Left ventricle myocardium inferior (tissue), 1 donor: ENCODE data around the gene CABP7. TPM values are rescaled to one million over a fixed set of nuclear protein-coding genes. Genes with fewer than 3 reads are reported as not detected.

Experiments used
- DNase-seq: peaks from one replicate; pipeline ENCODE4 v3.0.0-alpha.2; 2020
- H3K27ac ChIP-seq: fragments of 200-600 bp; replicated peaks from 2 replicates; pipeline ENCODE4 v1.8.0; 2021
- H3K27me3 ChIP-seq: fragments of 200-600 bp; 2 replicates; pipeline ENCODE4 v1.8.0; 2021; ENCODE audit warnings: low read depth
- H3K36me3 ChIP-seq: fragments of 200-600 bp; 2 replicates; pipeline ENCODE4 v1.8.0; 2021
- H3K4me1 ChIP-seq: fragments of 200-600 bp; 2 replicates; pipeline ENCODE4 v1.8.0; 2021
- H3K4me3 ChIP-seq: fragments of 200-600 bp; 2 replicates; pipeline ENCODE4 v1.8.0; 2021; ENCODE audit warnings: mild to moderate bottlenecking, moderate library complexity
- H3K9me3 ChIP-seq: fragments of 200-600 bp; replicated peaks from 2 replicates; pipeline ENCODE4 v1.8.0; 2021
- CTCF ChIP-seq: fragments of 200-600 bp; IDR thresholded peaks from 2 replicates; pipeline ENCODE4 v1.8.0; 2021; ENCODE audit warnings: antibody characterized with exemption, mild to moderate bottlenecking, borderline replicate concordance
- intact Hi-C: fragments of 100-400 bp; cut with micrococcal nuclease; formaldehyde crosslinking; loops from one replicate; pipeline ENCODE4 v1.11.0; 2022
- total RNA-seq: library from RNA; stranded (reverse); fragmentation: NEBNext Ultra II Directional; extraction: Animal tissue kit (Norgen Biotek cat#: 25700); gene quantifications from one replicate; pipeline ENCODE4 v1.2.1, GENCODE V29; 2021
- donor health status: DM: no; HTN: yes; CAD: no; lungs with severe emphysema.

Gene CABP7
- total RNA-seq, 1 donor from 2014 or later = not detected

- Histone ChIP-seq H3K9me3 (no peaks in the 10 kb centered on the region), H3K36me3 (no peaks in the 10 kb centered on the region), H3K4me1 (peaks cover 5% of the 10 kb centered on the region), H3K4me3 (no peak overlapping the region), H3K27me3 (peaks cover 79% of the 10 kb centered on the region), H3K27ac (no peak overlapping the region)
- no peak for DNase-seq
- TF ChIP-seq CTCF = no peak
- intact Hi-C loops = no loop called here
Observed at GRCh38 chr22:29712119-29712518, 7.7 kb upstream of the CABP7 start.

GRCh38 chr22:29713156-29713727 is 6.6 kb upstream of the CABP7 start:
- no peaks in the 10 kb centered on the region for H3K36me3 ChIP-seq
- no peak overlapping the region for H3K4me3 ChIP-seq
- no peak for DNase-seq
- H3K4me1 ChIP-seq = peaks cover 5% of the 10 kb centered on the region
- no peak for TF ChIP-seq CTCF
- peaks cover 86% of the 10 kb centered on the region for H3K27me3 ChIP-seq
- H3K27ac ChIP-seq = no peak overlapping the region
- H3K9me3 ChIP-seq = no peaks in the 10 kb centered on the region
- intact Hi-C loops = no loop called here

GRCh38 chr22:29715240-29715639 is 4.6 kb upstream of the CABP7 start:
- no peak overlapping the region for H3K27ac ChIP-seq
- H3K9me3 ChIP-seq = no peaks in the 10 kb centered on the region
- intact Hi-C loops = no loop called here
- peaks cover 88% of the 10 kb centered on the region for H3K27me3 ChIP-seq
- H3K36me3 ChIP-seq = no peaks in the 10 kb centered on the region
- no peak for TF ChIP-seq CTCF
- H3K4me3 ChIP-seq = no peak overlapping the region
- peaks cover 5% of the 10 kb centered on the region for H3K4me1 ChIP-seq
- DNase-seq = no peak

GRCh38 chr22:29715705-29716104 is 4.1 kb upstream of the CABP7 start:
- intact Hi-C loops = no loop called here
- H3K36me3 ChIP-seq = no peaks in the 10 kb centered on the region
- H3K4me3 ChIP-seq = no peak overlapping the region
- peaks cover 88% of the 10 kb centered on the region for H3K27me3 ChIP-seq
- H3K4me1 ChIP-seq = peaks cover 9% of the 10 kb centered on the region
- no peak for DNase-seq
- H3K27ac ChIP-seq = no peak overlapping the region
- H3K9me3 ChIP-seq = no peaks in the 10 kb centered on the region
- no peak for TF ChIP-seq CTCF

- Histone ChIP-seq H3K27me3 (peaks cover 92% of the 10 kb centered on the region), H3K27ac (no peak overlapping the region), H3K9me3 (no peaks in the 10 kb centered on the region), H3K4me3 (no peak overlapping the region), H3K4me1 (peaks cover 4% of the 10 kb centered on the region), H3K36me3 (no peaks in the 10 kb centered on the region)
- intact Hi-C loops = no loop called here
- TF ChIP-seq CTCF = no peak
- peak; percentile 43 for DNase-seq
Observed at GRCh38 chr22:29716814-29717545, 2.8 kb upstream of the CABP7 start.
